HG02840 (cell line): ENCODE results near the gene BIRC2.
A peak's percentile ranks its signal among the peaks of the same experiment; 100 is the strongest.

Experiments
- ATAC-seq: cut with Tn5 transposase; IDR thresholded peaks from one replicate; pipeline ENCODE4 v1.9.1; 2021; ENCODE audit warnings: mild to moderate bottlenecking, moderate library complexity, moderate number of reproducible peaks; ENCODE audit not compliant: unreplicated experiment, low FRiP score

The BIRC2 gene

DNA sequence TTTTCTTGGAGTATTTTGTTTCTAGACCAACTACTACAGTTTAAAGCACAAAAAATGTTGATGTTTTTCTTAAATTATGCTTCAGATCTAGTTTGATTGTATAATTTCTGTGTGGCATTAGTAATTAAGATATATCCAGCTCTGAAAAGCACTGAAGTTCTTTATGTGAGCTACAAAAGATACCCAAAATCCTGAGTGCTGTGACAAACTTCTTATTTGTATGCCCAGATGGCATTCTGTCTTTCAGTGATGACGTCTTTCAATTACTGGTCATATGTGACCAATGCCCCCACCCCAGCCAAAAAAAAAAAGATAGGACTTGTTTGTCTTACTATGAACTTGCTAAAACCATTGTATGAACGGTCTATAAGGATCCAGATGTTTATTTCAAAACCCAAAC, 51.3 kb downstream of the BIRC2 start:
- ATAC-seq, result no peak

DNA sequence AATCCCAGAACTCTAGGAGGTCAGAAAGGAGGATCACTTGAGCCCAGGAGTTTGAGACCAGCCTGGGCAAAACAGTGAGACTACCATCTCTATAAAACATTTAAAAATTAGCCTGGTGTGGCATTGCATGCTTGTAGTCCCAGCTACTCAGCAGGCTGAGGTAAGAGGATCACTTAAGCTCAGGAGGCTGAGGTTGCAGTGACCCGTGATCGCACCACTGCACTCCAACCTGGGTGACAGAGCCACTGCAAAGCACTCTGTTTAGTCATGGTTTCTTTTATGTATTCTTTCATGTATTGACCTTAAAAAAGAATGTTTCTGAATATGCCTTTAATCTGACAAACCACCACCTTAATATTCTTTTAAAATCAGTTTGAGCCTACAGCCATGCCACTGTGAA, 52.2 kb downstream of the BIRC2 start:
- ATAC-seq, result no peak

DNA sequence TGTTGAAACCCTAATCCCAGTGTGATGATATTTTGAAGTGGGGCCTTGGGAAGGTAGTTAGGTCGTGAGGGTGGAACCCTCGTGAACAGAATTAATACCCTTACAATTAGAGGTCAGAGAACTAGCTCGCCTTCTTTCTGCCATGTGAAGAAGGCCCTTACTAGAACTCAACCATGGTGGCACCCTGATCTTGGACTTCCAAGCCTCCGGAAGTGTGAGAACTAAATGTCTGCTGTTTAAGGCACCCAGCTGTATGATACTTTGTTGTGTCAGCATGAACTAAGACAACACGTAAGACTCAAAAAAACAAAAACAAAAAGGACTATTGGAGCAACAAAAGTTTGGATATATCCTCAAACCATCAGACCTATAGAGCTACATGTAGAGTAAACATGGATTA, 53.6 kb downstream of the BIRC2 start:
- no peak for ATAC-seq

DNA sequence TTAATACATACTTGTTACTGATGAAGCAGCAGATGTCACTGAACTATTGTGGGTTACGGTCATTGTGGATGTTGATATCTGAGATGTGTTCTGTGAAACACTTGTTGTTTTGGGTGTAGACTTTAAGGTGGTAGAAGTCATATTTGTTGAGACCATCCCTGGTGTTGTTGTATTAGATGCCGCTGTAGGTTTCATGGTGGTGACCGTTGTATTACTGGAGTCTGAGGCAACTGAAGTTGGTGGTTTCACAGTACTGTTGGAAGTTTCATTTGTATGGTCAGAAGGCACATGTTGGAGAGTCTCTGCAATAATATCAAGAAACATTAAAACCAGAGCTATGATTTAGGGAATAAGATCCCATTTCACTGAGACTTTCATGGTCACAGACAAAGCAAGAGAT, 54.9 kb downstream of the BIRC2 start:
- no peak for ATAC-seq

DNA sequence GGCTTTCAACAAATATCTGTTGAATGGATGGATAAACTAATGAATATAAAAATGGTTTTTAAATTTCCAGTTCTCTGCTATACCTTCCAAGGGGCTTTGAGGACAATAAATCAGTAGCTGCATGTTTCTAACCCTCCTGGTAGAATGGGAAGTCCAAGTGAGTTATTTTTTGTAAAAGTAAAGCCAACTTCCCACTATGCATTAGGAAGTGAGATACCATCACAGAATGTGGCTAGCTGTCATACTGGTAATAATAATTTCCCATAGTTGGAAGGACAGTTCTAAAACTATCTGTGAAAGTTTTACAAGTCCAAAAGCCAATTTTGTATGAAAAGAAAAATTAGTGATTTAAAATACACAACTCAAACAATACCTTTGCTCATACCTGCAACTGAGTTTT, 55.5 kb downstream of the BIRC2 start:
- no peak for ATAC-seq

DNA sequence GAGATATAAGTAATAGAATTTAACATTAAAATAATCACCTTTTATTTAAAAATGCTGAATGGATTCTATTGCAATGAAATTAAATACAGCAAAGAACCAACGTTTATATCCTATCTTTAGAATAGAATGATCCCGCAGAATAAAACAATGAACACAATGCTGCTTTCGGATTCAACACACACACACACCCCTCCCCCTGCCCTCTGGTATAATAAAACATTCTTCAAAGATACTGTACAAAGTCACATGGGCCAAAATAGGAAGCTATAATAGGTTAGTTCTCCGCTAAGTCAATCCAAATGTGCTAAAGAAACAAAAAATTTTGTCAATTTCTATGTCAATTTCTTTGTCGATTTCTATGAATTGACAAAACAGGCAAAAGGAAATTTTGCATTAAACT, 58.5 kb downstream of the BIRC2 start:
- ATAC-seq, result no peak

DNA sequence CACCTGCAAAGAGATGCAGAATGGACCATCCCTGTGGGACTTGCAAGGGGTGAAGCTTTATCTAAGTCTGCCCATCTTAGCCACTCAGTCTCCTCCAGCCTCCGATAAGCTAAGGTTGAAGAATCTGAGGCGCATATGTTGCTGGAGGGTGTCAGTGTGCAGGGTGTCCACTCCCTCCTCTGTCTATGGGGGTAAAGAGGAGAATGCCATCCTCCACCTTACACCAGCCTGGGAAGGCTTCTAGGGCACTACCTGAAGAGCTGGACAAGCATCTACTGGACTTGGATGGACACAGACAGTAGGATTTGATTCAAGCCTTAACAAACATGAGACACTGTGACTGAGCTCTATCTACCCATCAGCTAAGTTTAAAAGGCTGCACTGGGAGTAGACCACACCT, 59.1 kb downstream of the BIRC2 start:
- ATAC-seq, result no peak

DNA sequence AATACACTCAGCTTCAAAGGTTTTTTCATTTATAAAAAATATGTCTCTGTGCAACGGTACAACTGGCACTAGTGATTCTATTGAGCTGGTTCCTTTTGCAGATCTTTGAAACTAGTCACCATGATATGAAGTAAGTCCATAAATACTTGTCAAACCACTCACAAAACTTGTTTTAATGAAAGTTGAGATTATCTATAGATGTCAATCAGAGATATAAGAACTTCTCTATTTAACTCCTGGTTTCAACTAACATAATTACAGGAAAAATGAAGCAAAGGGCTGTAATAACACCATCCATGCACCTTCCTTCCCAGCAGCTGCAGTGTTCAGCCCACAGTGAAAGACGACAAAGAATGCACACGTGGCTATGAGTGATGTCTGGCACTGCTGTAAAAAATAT, 60.9 kb downstream of the BIRC2 start:
- ATAC-seq, result no peak

DNA sequence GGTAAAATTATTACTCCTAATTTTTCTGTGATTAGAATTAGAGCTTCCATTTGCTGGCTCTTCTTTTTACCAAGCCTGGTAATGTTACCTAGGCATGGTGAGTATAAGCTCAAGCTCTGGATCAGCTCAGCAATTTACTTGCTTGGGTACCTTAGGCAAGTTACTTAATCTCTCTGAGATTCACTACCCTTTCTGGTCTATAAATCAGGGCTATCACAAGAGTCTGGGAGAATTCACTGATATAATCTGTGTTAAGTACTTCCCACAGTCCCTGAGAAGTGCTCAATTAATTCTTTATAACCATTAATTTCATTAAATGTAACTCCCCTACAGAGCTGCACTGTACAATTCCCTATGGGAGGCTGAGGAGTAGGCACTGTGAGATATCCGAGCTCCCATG, 61.3 kb downstream of the BIRC2 start:
- no peak for ATAC-seq

DNA sequence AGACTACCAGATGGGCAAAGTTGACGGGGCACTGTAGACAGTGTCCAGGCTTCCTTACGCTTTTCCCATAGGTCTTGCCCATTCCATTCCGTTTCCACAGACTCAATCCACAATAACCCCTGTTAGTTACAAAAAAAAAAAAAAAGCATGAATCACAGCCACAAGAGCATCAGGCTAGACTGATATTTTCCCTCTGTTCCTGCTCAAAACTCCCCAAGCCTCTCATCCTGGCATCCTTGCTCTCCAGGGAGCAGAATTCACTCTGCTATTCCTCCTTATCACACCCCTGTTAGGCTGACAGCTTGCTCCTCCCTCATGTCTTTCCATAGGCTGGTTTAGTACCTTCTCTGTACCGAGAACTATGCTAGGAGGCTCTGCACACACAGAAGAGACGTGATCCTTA, 63.4 kb downstream of the BIRC2 start:
- no peak for ATAC-seq

DNA sequence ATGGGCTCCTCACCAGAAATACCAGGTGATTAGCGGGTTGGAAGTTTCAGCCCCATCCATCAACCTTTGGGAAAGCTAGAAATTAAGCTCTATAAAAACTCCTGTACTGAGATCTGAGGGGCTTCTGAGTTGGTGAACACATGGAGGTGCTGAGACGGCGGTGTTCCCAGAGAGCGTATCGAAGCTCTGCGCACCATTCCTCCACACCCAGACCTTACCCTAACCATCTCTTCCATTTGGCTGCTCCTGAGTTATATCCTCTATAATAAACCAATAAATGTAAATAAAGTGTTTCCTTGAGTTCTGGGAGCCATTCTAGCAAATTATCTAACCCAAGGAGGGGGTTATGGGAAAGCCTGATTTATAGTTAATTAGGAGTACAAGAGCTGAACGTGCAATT, 64.1 kb downstream of the BIRC2 start:
- no peak for ATAC-seq

DNA sequence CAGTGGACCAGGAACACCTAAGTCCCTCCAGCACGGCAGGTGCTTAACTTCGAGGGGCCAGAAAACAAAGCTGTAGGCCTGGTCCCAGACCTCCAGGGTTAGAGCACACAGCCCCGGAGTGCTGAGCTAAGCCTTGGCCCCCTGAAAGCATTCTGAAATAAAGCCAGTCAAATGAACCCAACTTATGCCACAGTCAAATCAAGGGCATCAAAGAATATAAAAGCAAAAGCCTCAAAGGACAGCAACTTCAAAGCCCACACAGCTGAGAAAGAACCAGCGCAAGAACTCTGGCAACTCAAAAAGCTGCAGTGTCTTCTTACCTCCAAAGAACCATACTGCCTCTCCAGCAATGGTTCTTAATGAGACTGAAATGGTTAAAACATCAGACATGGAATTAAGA, 66.5 kb downstream of the BIRC2 start:
- no peak for ATAC-seq

DNA sequence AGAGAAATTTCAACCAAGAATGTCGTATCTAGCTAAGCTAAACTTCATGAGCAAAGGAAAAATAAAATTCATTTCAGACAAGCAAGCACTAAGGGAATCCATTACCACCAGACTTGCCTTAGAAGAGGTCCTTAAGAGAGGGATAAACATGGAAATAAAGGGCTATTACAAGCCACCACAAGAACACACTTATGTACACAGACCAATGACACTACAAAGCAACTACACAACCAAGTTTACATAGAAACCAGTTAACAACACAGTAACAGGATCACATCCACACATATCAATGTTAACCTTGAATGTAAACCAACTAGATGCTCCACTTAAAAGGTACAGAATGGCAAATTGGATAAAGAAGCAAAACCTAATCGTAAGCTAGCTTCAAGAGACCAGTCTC, 67.5 kb downstream of the BIRC2 start:
- ATAC-seq, result no peak

DNA sequence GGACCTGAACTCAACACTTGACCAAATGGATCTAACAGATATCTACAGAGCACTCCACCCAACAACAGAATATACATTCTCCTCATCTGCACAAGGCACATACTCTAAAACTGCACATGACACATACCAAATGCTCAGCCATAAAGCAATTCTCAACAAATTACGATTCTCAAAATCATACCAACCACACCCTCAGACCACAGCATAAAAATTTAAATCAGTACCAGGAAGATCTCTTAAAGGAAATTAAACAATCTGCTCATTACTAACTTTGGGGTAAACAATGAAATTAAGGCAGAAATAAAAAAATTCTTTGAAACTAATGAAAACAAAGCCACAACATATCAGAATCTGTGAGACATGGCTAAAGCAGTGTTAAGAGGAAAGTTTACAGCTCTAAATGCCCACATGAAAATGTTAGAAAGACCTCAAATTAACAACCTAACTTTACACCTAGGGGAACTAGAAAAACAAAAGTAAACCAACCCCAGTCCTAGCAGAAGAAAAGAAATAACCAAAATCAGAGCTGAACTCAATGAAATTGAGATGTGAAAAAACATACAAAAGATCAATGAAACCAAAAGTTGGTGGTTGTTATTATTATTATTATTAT, 68.4 kb downstream of the BIRC2 start:
- ATAC-seq, result no peak

DNA sequence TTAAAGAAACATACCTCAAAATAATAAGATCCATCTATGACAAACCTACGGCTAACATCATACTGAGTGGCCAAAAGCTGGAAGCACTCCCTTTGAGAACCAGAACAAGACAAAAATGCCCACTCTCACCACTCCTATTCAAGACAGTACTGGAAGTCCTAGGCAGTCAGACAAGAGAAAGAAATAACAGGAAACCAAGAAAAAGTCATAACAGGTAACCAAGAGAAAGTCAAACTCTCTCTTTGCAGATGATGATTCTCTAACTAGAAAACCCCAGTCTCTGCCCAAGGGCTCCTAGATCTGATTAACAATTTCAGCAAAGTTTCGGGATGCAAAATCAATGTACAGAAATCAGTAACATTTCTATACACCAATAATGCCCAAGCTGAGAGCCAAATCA, 70.0 kb downstream of the BIRC2 start:
- ATAC-seq, result no peak

DNA sequence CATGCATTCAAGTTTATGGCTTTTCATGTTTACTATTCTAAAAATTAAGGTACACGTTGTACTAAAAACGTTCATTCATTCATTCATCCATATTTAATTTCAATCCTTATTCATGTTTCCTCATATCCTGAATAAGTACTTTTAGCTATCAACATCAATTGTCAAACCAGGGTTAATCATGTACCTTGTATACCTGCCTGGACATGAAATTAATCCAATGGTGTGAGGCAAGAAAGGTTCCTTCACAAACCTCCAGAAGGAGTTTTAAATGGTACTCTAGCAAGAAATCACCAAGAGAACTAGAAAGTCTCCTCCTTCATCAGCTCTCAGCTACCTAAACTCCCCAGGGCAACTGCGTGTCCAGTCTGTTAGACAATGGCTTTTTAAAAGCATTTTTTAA, 72.2 kb downstream of the BIRC2 start:
- no peak for ATAC-seq

DNA sequence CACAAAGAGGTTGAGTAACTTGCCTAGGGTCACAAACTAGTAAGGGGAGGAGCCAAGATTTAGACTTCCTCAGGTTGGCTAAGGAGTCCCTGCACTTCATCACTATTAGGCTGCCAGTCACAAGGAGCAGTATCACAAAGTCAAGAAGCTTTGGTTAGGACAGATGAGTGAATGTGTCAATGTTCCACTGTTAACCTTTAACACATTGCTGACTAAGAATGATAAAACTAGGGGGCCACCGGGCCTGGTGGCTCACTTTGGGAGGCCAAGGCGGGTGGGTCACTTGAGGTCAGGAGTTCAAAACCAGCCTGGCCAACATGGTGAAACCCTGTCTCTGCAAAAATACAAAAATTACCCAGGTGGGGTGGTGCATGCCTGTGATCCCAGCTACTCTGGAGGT, 73.5 kb downstream of the BIRC2 start:
- ATAC-seq, result peak; percentile 62

DNA sequence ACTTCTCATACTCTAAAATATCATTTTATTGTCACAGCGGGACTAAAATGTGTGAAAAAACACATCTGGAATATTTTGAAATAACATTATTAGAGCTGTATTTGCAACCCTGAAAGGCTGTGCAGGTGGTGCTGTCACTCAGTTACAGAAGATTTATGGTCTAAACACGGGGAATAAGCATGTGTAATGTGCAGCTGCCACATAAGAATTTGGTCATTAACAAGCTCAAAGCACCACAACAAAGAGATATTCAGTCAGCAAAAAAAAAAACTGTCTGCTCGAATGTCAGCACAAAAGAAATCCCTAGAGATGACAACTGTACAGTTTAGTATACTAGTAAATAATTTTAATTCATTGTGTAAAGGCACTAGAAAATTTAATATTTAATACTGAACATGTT, 74.2 kb downstream of the BIRC2 start:
- ATAC-seq, result no peak

DNA sequence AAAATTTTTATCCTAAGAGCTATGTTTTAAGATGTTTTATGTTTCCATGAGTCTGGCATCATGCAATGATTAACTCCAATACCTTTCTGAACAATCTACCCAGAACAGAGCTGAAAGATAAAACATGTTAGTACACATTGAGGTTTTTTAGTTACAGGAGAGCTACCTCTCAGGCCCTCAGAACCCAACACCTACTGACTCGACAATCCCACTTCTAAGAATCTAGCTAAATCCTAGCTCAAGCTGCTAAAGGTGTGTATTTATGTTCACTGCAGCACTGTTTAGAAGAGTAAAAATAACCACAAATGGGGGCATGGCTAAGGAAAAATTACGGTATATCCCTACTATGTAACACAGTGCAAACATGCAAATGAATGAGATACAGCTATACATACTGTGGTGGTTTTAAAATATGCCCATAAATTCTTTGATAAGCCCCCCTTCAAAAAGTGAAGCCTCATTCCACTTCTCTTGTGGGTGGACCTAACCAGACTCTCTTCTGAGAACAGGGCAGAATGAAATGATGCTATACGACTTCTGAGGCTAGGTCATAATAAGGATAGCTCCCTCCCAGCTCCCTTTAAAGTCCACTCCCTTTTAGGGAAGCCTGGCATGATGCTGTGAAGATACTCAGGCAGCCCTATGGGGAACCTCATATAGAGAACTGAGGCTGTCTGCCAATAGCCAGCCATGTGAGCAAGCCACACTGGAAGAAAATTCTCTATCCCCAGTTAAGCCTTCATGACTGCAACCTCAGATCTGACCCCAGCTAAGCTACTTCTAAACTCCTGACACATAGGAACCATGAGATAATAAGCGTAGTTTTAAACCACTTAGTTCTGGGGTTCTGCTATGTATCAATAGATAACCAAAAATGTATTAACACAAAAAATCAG, 76.1 kb downstream of the BIRC2 start:
- ATAC-seq, result no peak

DNA sequence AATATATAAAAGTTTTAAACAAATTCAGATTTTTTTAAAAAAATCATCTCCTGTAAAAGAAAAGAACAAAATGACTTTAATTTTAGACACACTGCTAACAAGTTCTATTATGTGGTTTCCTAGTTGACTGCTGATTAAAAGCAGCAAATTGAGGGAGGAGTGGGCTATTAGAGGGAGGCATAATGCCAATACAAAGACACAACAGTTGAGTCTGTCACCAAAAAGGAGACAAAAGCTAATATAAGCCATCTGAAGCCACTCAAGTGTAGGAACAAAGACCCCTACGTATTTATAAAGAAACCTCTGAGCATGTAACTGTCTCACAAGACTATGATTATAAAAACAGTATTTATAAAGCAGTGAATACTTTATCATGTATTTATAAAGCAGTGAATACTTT, 76.9 kb downstream of the BIRC2 start:
- no peak for ATAC-seq

DNA sequence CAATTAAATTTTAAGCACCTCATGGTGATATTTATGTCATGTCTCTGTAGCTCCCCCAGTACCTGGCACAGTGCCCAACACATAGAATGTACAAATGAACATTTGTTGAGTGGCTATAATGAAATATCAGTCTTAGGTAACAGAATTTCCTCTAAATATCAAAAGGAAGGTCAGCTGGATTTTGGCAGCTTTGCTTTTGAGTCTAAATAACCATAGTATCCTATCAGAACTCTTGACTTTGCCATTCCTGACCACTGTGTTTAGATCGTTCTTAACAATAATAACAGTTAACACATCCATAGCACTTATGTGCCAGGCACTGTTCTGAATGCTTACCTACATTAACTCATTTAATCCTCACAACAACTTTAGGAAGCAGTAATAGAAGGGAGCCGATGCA, 79.0 kb downstream of the BIRC2 start:
- ATAC-seq, result no peak

DNA sequence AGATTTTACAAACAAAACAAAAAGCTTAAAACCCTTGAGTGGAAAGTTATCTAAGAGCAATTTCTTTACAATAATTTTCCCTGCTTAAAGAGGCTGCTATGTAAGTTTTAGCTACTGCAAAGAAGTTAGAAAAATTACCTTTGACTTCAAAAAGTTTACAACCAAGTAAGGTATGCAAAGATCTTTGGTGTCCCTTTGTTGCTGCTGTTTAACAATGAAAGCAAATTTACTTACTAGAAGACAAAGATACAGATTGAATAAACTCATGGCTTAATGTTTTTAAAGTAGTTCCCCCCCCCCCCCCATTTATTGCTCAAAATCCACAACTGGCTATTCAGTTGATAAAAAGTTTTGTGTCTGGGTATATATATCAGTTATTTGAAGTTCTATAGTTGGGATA, 79.6 kb downstream of the BIRC2 start:
- no peak for ATAC-seq
